GM21717 (cell line): ENCODE results near the gene HNRNPUL2.
A peak's percentile ranks its signal among the peaks of the same experiment; 100 is the strongest.

Experiments
- ATAC-seq: cut with Tn5 transposase; IDR thresholded peaks from one replicate; pipeline ENCODE4 v1.9.1; 2021; ENCODE audit warnings: mild to moderate bottlenecking, moderate library complexity; ENCODE audit not compliant: unreplicated experiment

Gene HNRNPUL2

DNA sequence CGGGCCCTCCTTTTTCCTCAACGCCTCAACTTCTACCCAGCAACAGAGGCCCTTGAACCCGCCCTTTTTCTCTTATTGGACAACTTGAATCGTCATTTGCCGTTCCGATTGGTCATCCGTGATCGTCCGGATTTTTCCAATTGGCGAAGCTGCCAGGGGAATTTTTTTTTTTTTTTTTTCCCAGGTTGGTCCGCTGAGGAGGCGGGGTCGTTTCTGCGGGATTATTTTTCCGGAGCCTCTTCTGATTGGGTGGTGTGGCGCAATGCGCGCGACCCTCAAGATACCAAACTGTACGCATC lies 564 bp upstream of the HNRNPUL2 start:
- ATAC-seq: peak; percentile 53

DNA sequence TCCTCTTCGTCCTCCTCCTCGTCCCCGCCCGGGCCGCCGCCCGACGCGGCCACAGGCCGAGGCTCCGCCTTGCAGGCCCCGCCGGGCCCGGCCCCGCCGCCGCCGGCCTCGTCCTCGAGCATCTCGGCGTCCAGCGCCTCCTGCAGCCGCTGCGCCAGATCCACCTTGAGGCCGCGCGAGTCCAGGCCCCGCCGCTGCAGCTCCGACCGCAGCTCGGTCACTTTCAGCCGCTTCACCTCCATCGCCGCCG lies 417 bp downstream of the HNRNPUL2 start:
- ATAC-seq: no peak

DNA sequence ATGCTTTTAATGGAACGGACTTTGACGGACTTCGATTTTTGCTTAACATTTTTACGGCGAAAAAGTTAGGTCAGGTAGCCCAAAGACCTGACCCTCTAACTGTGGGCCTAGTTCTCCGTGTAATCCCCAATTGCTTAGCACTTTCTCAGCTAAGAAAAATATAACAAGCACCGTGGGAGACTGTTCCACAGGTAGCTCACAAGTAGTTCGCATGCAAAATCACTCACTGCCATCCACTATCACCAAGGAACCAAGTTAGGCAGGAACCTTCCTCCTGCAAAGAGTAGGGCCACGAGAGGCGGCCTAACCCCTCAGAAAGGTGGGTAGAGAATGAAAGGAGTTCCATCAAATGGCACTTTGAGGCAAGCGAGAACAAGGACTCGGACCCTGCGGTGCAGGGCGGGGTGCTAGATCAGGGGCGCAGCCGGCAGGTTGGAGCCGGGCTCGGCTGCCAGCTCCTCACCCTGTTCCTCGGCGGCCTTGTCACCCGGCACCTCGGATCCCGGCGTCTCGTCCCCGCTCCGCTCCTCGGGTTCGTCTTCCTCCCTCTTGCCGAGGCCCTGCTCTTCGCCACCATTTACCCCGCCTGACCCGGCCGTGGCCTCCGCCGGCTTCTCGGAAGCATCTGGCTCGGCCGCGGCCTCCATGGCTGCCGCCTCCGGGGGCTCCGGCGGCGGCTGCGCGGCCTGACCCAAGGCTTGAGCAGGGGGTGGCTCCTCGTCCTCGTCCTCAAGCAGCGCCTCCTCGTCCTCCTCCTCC lies 922 bp downstream of the HNRNPUL2 start:
- ATAC-seq: peak; percentile 4

DNA sequence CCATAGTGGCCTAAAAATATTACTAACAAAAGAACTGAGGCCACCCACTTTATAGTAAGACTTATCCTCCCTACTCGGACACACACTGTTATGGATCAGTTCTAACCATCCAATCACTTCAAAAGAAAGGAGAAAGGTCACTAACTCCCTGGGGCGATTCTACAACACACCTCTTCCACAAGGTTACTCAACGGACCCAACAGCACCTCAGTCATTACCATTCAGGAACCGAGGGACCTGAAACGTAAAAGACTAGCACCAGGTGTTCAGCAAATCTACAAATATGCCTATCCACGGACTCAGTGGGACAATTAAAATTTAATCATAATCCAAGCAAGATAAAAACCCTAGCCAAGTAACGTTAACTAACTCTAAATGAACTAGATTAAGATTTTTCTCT lies 1.6 kb downstream of the HNRNPUL2 start:
- no peak for ATAC-seq

DNA sequence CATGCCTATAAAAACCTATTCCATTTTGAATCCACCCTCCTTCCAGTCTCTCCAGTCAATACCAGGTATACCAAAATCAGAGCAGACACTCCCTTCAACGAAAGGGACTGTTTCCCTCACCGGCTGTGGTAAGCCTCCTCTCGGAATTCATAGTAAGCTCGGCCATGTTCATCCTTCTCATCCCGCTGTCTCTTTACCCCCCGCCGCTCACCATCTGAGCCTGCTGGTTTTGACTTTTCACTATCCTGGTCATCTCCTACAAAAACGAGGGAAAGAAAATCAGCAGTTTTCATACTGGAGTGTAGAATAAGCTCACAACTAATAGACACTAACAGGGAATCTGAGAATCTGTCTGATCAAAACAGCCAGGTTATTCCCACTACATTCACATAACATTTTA lies 3.1 kb downstream of the HNRNPUL2 start:
- no peak for ATAC-seq

DNA sequence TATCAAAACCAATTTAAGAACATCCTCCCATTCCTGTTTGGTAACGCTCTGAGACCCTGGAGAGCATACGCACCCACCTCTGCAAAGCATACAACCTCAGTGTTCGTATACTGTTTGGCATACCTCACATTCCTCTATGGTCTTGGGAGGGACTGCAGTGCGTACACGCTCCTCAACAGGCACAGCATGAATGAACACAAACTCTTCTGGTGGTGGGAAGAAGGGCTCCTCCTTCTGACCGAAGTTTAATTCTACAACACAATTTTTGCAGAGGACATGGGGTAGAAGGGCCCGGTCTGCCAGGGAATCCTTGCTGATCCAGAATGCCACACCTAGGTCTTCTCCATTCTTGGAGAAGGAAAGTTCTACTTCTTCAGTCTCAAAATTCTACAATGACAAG lies 5.3 kb downstream of the HNRNPUL2 start:
- ATAC-seq: no peak

DNA sequence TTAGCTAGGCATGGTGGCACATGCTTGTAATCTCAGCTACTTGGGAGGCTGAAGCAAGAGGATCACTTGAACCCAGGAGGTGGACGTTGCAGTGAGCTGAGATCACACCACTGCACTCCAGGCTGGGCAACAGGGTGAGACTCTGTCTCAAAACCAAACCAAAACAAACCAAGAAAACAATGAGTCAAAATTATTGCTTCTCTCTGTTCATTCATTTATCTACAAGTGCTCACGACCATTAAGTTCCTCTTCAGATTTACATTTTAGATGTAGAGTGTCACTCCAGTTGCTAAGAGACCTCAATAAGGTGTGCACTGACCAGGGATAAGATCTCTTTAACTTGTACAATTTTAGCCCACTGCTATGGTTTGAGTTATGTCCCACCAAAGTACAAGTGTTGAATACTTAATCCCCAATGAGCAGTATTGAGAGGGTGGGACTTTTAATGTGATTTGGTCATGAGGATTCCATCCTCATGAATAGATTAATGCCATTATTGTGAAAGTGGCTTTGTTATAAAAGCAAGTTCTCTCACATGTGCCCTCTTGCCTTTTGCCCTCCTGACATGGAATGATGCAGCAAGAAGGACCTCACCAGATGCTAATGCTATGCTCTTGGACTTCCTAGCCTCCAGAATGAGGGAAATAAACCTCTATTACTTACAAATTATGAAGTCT lies 7.8 kb downstream of the HNRNPUL2 start:
- ATAC-seq: no peak

DNA sequence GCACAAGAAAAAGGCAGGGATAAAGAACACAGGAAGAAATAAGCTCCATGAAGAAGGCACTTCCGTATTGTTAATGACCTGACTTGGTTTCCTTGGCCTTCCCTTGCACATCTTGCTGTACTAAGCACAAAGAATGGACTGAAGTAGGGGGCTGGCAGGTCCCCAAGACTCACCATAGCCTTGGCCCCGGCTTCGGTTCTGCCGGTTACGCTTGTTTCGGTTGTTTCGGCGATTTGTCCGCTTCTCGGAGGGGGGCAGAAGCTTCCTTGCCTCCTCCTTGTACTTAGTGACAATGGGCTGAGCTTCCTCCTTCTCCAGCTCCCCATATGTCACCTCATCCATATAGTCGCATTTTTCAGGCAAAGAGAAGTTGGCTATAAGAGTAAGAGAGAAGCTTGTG lies 10.4 kb downstream of the HNRNPUL2 start:
- no peak for ATAC-seq

DNA sequence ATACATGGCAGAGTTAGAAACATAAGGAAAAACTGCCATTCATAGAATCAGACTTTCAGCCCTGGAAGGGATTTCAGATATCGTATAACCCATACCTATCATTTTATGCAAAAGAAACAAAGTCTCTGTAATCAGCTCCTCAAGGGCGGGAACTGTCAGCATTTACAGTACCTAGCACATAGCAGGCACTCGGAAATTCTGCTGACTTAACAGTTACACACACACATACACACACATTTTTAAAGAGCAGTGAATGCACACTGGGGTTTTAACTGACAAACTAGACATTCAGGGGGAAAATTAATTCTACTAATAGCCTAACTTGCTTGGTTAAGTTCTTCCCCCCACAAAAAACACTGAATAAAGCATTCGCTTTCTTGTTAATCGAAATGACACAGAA lies 11.1 kb downstream of the HNRNPUL2 start:
- no peak for ATAC-seq

DNA sequence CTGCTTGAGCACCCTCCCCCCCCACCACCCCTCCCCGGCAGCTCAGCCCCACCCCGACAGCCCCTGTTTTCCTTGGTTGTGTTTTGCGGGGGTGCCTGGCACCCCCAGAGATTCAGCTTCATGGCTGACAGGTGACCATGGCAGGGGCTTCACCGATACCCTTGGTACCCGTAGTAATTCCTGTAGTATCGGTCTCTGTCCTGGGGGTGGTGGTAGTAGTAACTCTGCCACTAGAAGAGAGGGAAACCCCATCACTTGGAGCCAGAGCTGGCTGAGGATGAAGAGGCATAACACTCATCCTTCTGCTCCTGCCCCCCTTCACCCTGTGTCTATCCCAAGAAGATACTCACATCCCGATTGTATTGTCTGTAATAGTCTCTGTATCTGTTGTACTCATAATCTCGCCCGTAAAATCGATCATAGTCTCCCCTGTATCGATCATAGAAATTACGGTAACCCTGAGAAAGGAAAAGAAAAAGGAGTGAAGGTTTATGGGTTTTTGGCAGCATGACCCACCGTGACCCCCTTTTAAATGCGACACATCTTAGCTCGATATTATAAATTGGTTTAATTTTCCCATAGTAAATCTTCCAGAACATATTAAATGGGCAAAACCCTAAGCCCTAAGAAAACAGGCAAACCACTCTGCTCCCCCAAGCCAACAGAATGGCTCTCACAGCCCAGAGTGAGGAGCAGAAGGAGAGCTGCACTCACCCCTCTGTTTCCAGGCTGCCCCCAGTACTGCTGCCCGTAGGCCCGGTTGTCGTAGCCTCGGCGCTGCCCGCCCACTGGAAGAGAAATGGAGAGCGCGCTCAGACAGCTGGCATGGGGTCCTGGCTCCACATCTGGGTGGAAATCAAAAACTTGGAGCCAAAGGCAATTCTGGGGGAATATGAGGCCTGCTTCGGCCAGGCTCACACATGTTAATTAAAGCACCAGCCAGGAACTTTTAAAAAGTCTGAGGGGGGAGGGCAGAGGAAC lies 11.8 kb downstream of the HNRNPUL2 start:
- no peak for ATAC-seq

DNA sequence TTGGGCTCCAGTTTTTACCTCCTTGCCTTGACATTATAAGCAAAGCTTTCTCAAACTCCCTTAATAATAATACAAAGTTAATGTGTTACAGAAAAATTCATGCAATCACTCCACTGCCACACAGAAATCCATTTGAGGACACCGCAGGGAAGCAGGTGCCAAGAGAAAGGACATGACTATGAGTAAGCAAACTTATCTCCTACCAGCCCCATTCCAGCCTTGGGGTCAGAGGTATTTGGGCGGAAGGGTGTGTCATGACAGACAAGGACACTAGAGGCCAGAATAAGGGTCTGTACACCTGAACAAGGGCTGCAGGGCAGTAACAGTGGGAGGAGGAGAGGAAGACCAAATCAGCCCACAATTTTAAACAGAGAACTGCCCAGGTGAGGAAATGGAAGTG lies 13.9 kb downstream of the HNRNPUL2 start:
- no peak for ATAC-seq

DNA sequence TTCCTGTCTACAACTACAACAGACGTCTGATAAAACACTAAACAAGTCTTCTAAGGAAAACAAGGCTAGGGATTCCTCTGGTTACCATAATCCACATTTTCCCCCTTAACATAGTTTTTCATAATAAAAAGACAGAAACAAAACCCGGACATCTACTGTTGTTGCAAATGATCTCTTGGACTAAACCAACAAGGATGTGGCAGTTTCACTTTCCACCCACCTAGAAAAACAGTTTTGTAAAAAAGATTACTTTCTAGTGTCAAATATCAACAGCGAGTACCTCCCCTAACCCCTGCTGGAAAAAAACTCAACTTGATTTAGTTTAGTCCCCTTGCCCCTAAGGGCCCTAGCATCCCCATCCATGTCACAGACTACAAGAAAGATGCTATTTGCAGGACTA lies 14.4 kb downstream of the HNRNPUL2 start:
- ATAC-seq: no peak

DNA sequence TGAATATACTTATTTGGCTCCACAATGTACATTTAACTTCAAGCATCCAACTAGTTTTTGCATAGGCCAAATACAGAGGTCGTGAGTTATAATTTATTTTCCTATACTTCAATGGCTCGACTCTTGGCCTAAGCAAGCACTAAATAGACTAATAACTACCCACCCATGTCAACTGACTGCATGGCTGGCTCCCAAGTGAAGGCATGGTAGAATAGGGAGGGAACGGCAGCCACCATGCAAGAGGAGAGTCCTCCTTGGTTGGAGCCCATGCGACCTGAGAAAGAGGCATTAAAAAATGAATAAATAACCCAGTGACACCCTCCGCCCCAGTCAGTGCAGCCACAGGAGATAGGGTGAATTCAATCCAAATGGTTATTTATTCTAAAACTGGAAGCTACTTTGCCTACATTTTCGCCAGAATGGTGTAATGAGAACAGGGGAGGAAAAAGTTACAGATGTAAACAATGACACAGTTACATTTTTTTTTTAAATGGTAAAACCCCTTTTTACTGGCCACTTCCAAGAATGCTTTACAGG lies 14.9 kb downstream of the HNRNPUL2 start:
- ATAC-seq: no peak

DNA sequence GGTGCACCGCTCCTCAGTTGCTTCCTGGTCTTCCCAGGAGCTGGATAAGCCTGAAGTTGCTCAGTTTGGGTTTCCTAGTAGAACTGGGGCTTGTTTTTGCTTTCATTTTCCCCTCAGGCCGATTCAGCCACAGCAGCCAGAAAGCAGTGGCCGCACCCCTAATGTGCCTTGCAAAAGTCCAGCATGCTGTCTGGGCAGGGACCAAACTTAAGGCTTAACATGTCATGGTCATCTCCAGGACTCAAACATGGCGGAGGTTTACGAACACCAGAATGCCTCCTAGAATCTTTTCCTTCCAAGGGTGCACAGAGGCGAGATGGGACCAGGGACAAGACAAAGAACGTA lies 17.3 kb downstream of the HNRNPUL2 start:
- no peak for ATAC-seq

DNA sequence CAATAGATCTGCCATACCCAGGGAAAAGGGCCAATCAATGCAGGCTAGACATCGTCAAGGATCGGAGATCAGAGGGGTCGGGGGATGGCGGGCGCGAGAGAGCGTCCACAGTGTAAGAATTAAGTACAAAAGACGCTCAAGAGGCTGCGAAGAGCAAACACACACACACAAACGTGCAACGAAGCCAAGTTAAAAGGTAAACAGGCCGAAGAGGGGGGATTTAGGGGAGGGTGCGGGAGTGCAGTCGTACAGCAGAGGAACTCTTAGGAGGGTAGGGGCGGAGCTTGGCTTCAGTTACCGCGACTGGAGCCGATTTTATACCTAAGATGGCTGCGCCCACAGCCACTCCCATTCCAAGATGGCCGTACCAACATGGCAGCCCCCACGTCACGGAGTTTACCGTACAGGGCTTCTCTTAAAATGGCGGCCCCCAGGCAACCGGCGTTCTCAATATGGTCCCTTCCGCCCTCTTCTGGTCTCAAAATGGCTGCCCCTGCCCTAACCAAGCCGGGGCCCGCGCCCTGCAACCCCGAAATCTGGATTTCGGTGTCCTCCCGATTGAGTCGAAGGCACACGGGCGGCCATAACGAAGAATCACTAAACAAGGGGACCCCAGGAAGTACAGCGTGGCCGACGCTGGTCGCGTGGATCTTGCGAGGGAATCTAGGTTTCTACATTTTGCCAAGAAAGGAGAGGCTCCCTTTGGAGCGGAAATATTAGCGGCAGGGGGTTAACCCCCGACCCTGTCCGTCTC lies 17.8 kb downstream of the HNRNPUL2 start:
- peak; percentile 66 for ATAC-seq

DNA sequence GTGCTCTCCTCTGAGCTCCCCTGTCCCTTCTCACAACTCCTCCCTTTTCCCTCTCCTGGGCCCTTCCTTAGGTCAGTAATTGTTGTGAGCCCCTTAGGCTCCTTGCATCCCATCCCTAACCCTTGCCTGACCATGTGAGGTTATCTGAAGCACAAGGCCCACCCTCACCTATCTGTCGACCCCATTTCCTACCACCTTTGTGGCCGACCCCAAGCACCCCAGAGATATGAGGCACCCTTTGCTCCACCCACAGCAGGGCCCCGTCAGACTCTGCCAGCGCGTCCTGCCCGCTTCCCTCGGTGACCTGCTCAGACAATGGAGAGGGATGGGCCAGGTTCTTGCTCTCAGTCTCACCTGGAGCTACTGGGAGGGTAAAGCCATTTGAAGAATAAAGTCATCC lies 18.5 kb downstream of the HNRNPUL2 start:
- no peak for ATAC-seq

DNA sequence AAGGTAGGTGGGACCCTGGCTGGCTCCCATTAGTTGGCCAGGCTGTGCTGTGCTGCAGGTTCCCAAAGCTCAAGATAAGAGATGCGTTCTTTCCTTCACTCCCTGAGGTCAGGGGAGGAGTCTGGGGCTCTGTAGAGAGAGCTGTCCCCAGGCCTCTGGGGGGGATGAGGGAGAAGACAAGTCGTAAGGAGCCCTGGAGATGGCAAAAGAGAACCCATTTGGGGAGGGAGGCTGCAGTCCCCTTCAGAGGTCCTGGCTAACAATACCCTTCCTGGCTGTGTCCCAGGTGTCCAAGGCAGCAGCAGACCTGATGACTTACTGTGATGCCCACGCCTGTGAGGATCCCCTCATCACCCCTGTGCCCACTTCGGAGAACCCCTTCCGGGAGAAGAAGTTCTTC lies 18.9 kb downstream of the HNRNPUL2 start:
- no peak for ATAC-seq

DNA sequence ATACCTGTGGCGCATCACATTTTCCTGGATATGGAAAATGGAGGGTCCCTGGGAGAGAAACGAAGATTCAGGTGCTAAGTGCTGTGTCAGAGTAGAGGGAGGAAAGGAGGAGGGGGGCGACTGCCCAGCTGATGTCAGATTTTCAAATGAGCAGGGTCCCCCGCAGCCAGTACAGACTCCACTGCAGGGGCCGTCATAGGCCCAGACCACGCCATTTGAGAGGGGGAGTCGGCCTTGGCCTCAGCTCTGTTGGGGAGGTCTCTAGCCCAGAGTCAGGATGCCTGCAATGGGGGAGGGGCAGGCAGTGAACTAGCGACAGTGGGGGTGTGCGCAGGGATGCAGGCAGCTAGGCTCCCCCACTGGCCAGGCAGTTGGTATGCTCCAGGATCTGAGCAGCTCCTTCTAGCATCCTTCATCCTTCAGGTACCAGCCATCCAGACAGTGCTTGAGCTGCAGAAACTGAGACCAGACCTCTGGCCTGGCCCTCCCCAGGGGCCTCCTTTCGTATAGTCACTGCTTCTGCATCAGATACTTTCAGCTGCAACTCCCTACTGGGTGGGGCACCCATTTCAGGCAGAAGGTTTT lies 19.9 kb downstream of the HNRNPUL2 start, which contains the start of the genes BSCL2 and GNG3:
BSCL2 (minus strand) TSS at position 148 of the 585 bp plus-strand sequence. CDS start 229 bp downstream, outside the sequence.
GNG3 (plus strand) TSS at position 400 of the 585 bp plus-strand sequence. CDS start 620 bp downstream, outside the sequence.
- ATAC-seq: no peak

DNA sequence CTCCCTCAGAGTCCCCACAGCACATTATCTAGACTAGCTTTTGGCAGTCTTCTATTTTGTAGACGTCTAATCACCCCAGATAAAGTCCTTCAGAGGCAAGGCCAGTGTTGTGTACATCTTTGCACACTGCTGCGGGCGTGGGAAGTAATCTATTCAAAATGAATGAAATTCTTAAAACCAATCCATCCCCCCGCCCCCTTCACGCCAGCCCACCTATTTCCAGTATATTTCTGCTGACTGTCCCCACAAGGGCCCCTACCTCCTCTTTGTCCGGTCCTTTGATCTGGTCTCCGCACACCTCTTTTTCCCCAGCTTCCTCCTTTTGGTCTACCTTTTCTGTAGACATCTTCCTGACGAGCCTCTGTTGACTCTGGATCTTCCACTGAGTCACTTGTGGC lies 20.4 kb downstream of the HNRNPUL2 start:
- no peak for ATAC-seq
